Psoas muscle (tissue), 8 donors: ENCODE measurements around the gene ACTC1. TPM values are rescaled to one million over a fixed set of nuclear protein-coding genes. Genes with fewer than 3 reads are reported as not detected.
A peak's percentile ranks its signal among the peaks of the same experiment; 100 is the strongest.

Experiments
- ATAC-seq, 4 donors: fragments of 200-7000 bp; cut with Tn5 transposase; one replicate each; pipeline ENCODE4 v1.9.1; 2020; ENCODE audit warnings: moderate library complexity in 3 of 4, mild to moderate bottlenecking in 2 of 4
- DNase-seq, 2 donors: peaks; one replicate each; pipeline ENCODE4 v3.0.0-alpha.2; 2020
- H3K27ac ChIP-seq: fragments of 200-600 bp; one replicate; pipeline ENCODE4 v1.8.0; 2022
- H3K27me3 ChIP-seq, 3 donors: fragments of 200-600 bp in 1 of 3; one replicate each; pipeline versions ENCODE4 v1.6.1 to v1.8.0; 2013 to 2022; ENCODE audit warnings: low read length in 2 of 3, mild to moderate bottlenecking in 2 of 3, moderate library complexity in 1 of 3; ENCODE audit not compliant: insufficient read depth in 3 of 3
- H3K36me3 ChIP-seq, 2 donors: fragments of 200-600 bp in 1 of 2; one replicate each; pipeline versions ENCODE4 v1.6.1 to v1.8.0; 2013 to 2022; ENCODE audit warnings: low read depth in 1 of 2, mild to moderate bottlenecking in 1 of 2, moderate library complexity in 1 of 2; ENCODE audit not compliant: insufficient read depth in 1 of 2
- H3K4me1 ChIP-seq: fragments of 200-600 bp; one replicate; pipeline ENCODE4 v1.8.0; 2022
- H3K4me3 ChIP-seq: fragments of 200-600 bp; one replicate; pipeline ENCODE4 v1.8.0; 2022; ENCODE audit warnings: mild to moderate bottlenecking
- H3K9me3 ChIP-seq: fragments of 200-600 bp; one replicate; pipeline ENCODE4 v1.8.0; 2022
- CTCF ChIP-seq: fragments of 200-600 bp; IDR thresholded peaks from one replicate; pipeline ENCODE4 v1.8.0; 2022; ENCODE audit warnings: antibody characterized with exemption
- WGBS, 3 donors: extraction: QIAGEN DNeasy Blood & Tissue Kit; methylation state at CpG; one replicate each; pipeline versions ENCODE4 v1.1.6 to v1.1.7; 2013; 5-methylcytosine and 5-hydroxymethylcytosine counted together
- intact Hi-C, 2 donors: fragments of 100-400 bp; cut with DNase I; formaldehyde crosslinking; loops; one replicate each; pipeline versions ENCODE4 v1.11.0 to v1.14.2; 2022
- long read RNA-seq, 2 donors: library from polyadenylated mRNA; unstranded; transcript quantifications; one replicate each; pipeline ENCODE4 v2.0.0, GENCODE V29; 2021
- polyA plus RNA-seq, 3 donors: library from polyadenylated mRNA; stranded (reverse); fragments of 200-250 nt; gene quantifications; one replicate each; pipeline ENCODE4 v1.2.3, GENCODE V29; 2013
- total RNA-seq, 4 donors: library from RNA; stranded (reverse); fragmentation: NEBNext Ultra II Directional in 2 of 4; extraction: Animal tissue kit (Norgen Biotek cat#: 25700) in 2 of 4; gene quantifications; one replicate each; pipeline versions ENCODE4 v1.2.1 to v1.2.4, GENCODE V29; 2021 to 2023
- donor health status: healthy with polysubstance abuse.
- donor health status: DM: no; HTN: no; CAD: no; lungs with moderate emphysema.
- donor health status: Bipolar disorder and iron deficiency.
- donor health status: healthy.
- donor health status: DM: yes; HTN: yes; CAD: no.
- donor health status: DM: no; HTN: no; CAD: no.
- donor health status: DM: no; HTN: no; CAD: no.
- donor health status: DM: yes; HTN: yes; CAD: no.

The ACTC1 gene
- 1,000 to 10,000 TPM in 3 of 4 donors, 100 to 1,000 TPM in 1; 219 to 3,379 (median 1,101) TPM for total RNA-seq
- 100 to 1,000 TPM in 1 of 3 donors, 10 to 100 TPM in 2; 33.5 to 644 (median 45.9) TPM for polyA plus RNA-seq
- long read RNA-seq, donor 1, transcript ACTC1-201 (7 exons, 3,694 nt) = major isoform, 290 of 416 reads
- long read RNA-seq, donor 1, partial matches to known transcripts = 123 of 416 reads
- long read RNA-seq, donor 1, other reads (novel, unspliced or antisense) = 2 of 416 reads
- long read RNA-seq, donor 2, transcript ACTC1-201 (7 exons, 3,694 nt) = major isoform, 130 of 187 reads
- long read RNA-seq, donor 2, partial matches to known transcripts = 49 of 187 reads
- long read RNA-seq, donor 2, other reads (novel, unspliced or antisense) = 5 of 187 reads

DNA sequence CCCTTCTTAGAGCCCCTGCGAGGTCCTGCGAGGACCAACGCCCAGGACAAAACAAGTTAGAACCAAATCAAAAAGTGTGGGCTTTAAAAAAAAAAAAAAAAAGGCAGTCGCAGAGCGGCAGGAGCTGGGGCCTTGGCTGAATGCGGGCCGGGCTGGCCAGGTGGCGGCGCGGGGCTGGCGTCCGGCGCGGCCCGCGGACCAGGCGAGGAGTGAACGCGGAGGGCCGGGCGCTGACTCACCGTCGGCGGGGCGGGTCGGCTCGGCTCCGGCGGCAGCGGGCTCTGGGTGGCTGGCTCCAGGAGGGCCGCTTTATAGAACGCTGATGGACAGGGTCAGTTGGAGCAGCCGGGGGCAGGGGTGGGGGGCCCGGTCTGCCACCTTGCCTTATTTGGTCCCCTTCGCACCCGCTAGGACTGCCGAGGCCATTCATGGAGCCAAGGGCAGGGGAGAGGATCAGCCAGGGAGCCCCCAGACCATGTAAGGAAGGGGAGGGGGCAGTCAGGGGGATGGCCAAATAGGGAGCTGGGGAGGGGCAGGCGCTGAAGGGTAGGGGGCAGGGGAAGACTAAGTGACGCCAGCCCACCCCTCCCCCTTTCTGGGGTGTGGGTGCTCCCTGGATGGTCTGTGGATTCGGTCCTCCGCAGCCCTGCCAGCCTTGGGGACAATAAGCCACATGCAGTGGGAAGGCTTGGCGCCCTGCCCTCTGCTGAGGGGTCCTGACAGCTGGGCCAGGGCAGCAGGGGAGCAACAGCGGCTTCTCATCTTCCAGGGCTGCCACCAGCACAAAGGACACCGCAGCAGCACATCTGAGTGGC is at the start of gene ACTC1:
ACTC1 (minus strand) TSS at position 283 of the 815 bp plus-strand sequence. CDS start 741 bp downstream, outside the sequence.
- H3K9me3 ChIP-seq = no peaks in the 10 kb centered on the region
- peaks cover 32% of the 10 kb centered on the region for H3K4me1 ChIP-seq
- H3K36me3 ChIP-seq = peaks cover 0 to 24% of the 10 kb centered on the region in 2 donors
- H3K27me3 ChIP-seq = no peaks in the 10 kb centered on the region
- ATAC-seq (peak; percentile 80 to 90 (median 84)), DNase-seq (peak; percentile 76 to 79)
- WGBS, 3 donors = 5 to 8% (median 6%) methylated on average over 33 to 44 of the region's 44 CpGs
- peak within 1 kb of the TSS; percentile 64 for H3K4me3 ChIP-seq
- peak within 1 kb of the TSS; percentile 82 for H3K27ac ChIP-seq
- intact Hi-C loops = loop anchor here in 1 of 2 donors (5.0 kb wide), 2 partner anchors 73 to 97 kb away; no protein-coding TSS in a partner anchor
- peak; percentile 22 for TF ChIP-seq CTCF

DNA sequence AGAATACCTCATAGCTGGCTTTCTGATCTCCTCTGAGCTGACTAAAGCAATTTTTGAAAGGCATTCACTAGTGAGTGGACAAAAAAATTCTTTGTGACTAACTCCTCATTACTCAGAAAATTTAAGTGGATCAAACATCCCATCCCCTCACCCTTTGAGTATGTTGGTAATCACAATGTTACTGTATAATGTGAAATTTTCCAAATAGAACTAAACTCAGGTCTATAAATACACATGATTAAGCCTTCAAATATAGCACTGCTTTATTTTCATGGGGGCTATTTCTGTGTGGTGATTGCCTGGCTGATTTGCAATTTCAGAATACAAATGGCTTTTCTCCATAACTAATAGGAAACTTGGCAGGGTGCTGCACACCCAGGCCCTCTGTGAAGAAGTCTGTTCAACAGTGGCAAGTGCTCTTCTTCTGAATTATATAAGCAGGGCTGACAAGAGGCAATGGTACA is 45.9 kb upstream of the ACTC1 start:
- no peaks in the 10 kb centered on the region for H3K36me3 ChIP-seq
- TF ChIP-seq CTCF = no peak
- no peaks in the 10 kb centered on the region for H3K4me1 ChIP-seq
- H3K27ac ChIP-seq = no peak overlapping the region
- DNase-seq = no peak
- ATAC-seq = peak; percentile 39 to 67 (median 48)
- H3K9me3 ChIP-seq = no peaks in the 10 kb centered on the region
- H3K4me3 ChIP-seq = no peak overlapping the region
- intact Hi-C loops = no loop called here
- no peaks in the 10 kb centered on the region for H3K27me3 ChIP-seq

GRCh38 chr15:34838282-34838681 is 42.9 kb upstream of the ACTC1 start:
- Histone ChIP-seq H3K27ac (no peak overlapping the region), H3K36me3 (no peaks in the 10 kb centered on the region), H3K4me3 (no peak overlapping the region), H3K9me3 (no peaks in the 10 kb centered on the region), H3K27me3 (no peaks in the 10 kb centered on the region), H3K4me1 (no peaks in the 10 kb centered on the region)
- no peak for ATAC-seq
- intact Hi-C loops = loop anchor here in 1 of 2 donors (10.0 kb wide), 1 partner anchor 143 kb away; no protein-coding TSS in a partner anchor
- no peak for TF ChIP-seq CTCF
- WGBS, 3 donors = 93 to 99% (median 98%) methylated on average over 3 of the region's 3 CpGs
- DNase-seq = no peak

GRCh38 chr15:34837246-34838016 is 42.1 kb upstream of the ACTC1 start:
- Histone ChIP-seq H3K27me3 (no peaks in the 10 kb centered on the region), H3K4me3 (no peak overlapping the region), H3K36me3 (no peaks in the 10 kb centered on the region), H3K4me1 (no peaks in the 10 kb centered on the region), H3K9me3 (no peaks in the 10 kb centered on the region), H3K27ac (peak overlapping the region; percentile 40)
- 37 to 47% (median 37%) methylated on average over 6 of the region's 6 CpGs for WGBS, 3 donors
- ATAC-seq = peak; percentile 45 to 84 (median 76)
- DNase-seq = no peak
- TF ChIP-seq CTCF = no peak
- intact Hi-C loops = loop anchor here in 1 of 2 donors (10.0 kb wide), 1 partner anchor 143 kb away; no protein-coding TSS in a partner anchor
